Measurements from ENCODE around the gene FAM184B.

Gene FAM184B

GRCh38 chr4:17769406-17770174 is 11.8 kb downstream of the FAM184B start:
- no peak overlapping the region for H2BK5ac ChIP-seq (ENCODE audit: low read length)
- no peak overlapping the region for H4K91ac ChIP-seq (ENCODE audit: low read depth, low read length, poor library complexity)
- no peak overlapping the region for H2BK15ac ChIP-seq (ENCODE audit: low read length)
- H3K14ac ChIP-seq (ENCODE audit: low read length): no peak overlapping the region
- H3K9me3 ChIP-seq (replicated peaks in 1 of 2; ENCODE audit: control insufficient read depth in 2 of 2, insufficient read depth in 1 of 2, low read depth in 1 of 2, low read length in 2 of 2): no peaks in the 10 kb centered on the region
- no peak overlapping the region for H2AFZ ChIP-seq (ENCODE audit: low read length)
- H3K27ac ChIP-seq (replicated peaks; ENCODE audit: low read length): no peak overlapping the region
- no peak overlapping the region for H3K4ac ChIP-seq (ENCODE audit: low read length)
- H2BK120ac ChIP-seq (ENCODE audit: low read depth, low read length): no peak overlapping the region
- H3K79me1 ChIP-seq (ENCODE audit: low read depth, low read length): no peaks in the 10 kb centered on the region
- H3K27me3 ChIP-seq (ENCODE audit: control insufficient read depth in 3 of 3, insufficient read depth in 3 of 3, low read depth in 1 of 3, low read length in 3 of 3): peaks cover 0 to 3% (median 0%) of the 10 kb centered on the region in 3 experiments
- no peak overlapping the region for H2BK12ac ChIP-seq (ENCODE audit: low read length)
- no peak overlapping the region for H3K18ac ChIP-seq (ENCODE audit: low read length)
- DNase-seq (ENCODE audit: low spot score): no peak
- H3K36me3 ChIP-seq (replicated peaks in 1 of 2; ENCODE audit: control insufficient read depth in 2 of 2, insufficient read depth in 2 of 2, low read length in 2 of 2): no peaks in the 10 kb centered on the region
- H3K4me2 ChIP-seq (ENCODE audit: insufficient read depth, low read length, poor library complexity, severe bottlenecking): no peak overlapping the region
- H3K4me3 ChIP-seq (ENCODE audit: low read length in 2 of 2): no peak overlapping the region
- H4K8ac ChIP-seq (ENCODE audit: low read depth, low read length): no peak overlapping the region
- no peak overlapping the region for H3K23ac ChIP-seq (ENCODE audit: low read depth, low read length, poor library complexity)
- WGBS, 2 donors (ENCODE audit: extremely low coverage in 2 of 2, insufficient read length in 2 of 2, insufficient replicate concordance in 1 of 2): no CpG with 5 or more reads among the region's 8 CpGs
- no peaks in the 10 kb centered on the region for H3K4me1 ChIP-seq (ENCODE audit: control insufficient read depth in 2 of 2, insufficient read depth in 1 of 2, low read depth in 1 of 2, low read length in 2 of 2)
- no peak overlapping the region for H3K9ac ChIP-seq (ENCODE audit: low read depth, low read length, poor library complexity)
- H2AK5ac ChIP-seq (ENCODE audit: low read depth, low read length): no peak overlapping the region

DNA sequence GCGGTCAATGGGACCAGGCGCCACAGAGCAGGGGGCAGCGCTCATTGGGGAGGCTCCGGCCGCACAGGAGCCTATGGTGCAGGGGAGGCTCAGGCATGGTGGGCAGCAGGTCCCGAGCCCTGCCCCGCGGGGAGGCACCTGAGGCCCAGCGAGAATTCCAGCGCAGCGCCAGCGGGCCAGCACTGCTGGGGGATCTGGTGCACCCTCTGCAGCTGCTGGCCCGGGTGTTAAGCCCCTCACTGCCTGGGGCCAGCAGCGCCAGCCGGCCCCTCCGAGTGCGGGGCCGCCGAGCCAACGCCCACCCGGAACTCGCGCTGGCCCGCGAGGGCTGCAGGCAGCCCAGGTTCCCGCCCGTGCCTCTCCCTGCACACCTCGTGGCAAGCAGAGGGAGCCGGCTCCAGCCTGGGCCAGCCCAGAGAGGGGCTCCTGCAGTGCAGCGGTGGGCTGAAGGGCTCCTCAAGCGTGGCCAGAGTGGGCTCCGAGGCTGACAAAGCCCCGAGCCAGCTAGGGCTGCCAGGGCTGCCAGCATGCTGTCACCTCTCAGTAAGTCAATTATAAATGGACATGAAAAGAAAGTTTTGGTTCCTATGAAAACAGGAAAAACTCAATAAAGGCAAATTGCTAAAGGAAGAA is 14.5 kb downstream of the FAM184B start:
- no peak overlapping the region for H2BK120ac ChIP-seq (ENCODE audit: low read depth, low read length)
- H3K79me1 ChIP-seq (ENCODE audit: low read depth, low read length): no peaks in the 10 kb centered on the region
- H4K91ac ChIP-seq (ENCODE audit: low read depth, low read length, poor library complexity): no peak overlapping the region
- H3K4me1 ChIP-seq (ENCODE audit: control insufficient read depth in 2 of 2, insufficient read depth in 1 of 2, low read depth in 1 of 2, low read length in 2 of 2): no peaks in the 10 kb centered on the region
- no peak overlapping the region for H3K9ac ChIP-seq (ENCODE audit: low read depth, low read length, poor library complexity)
- H3K4me3 ChIP-seq (ENCODE audit: low read length in 2 of 2): no peak overlapping the region
- no peak overlapping the region for H2AFZ ChIP-seq (ENCODE audit: low read length)
- no peak overlapping the region for H3K18ac ChIP-seq (ENCODE audit: low read length)
- no peak overlapping the region for H4K8ac ChIP-seq (ENCODE audit: low read depth, low read length)
- H2AK5ac ChIP-seq (ENCODE audit: low read depth, low read length): no peak overlapping the region
- H2BK15ac ChIP-seq (ENCODE audit: low read length): no peak overlapping the region
- no peaks in the 10 kb centered on the region for H3K9me3 ChIP-seq (replicated peaks in 1 of 2; ENCODE audit: control insufficient read depth in 2 of 2, insufficient read depth in 1 of 2, low read depth in 1 of 2, low read length in 2 of 2)
- no peak overlapping the region for H2BK12ac ChIP-seq (ENCODE audit: low read length)
- DNase-seq (ENCODE audit: low spot score): no peak
- no peak overlapping the region for H3K4ac ChIP-seq (ENCODE audit: low read length)
- no peaks in the 10 kb centered on the region for H3K36me3 ChIP-seq (replicated peaks in 1 of 2; ENCODE audit: control insufficient read depth in 2 of 2, insufficient read depth in 2 of 2, low read length in 2 of 2)
- no peak overlapping the region for H2BK5ac ChIP-seq (ENCODE audit: low read length)
- H3K27ac ChIP-seq (replicated peaks; ENCODE audit: low read length): no peak overlapping the region
- no peak overlapping the region for H3K14ac ChIP-seq (ENCODE audit: low read length)
- no CpG with 5 or more reads among the region's 33 CpGs for WGBS, 2 donors (ENCODE audit: extremely low coverage in 2 of 2, insufficient read length in 2 of 2, insufficient replicate concordance in 1 of 2)
- H3K23ac ChIP-seq (ENCODE audit: low read depth, low read length, poor library complexity): no peak overlapping the region
- no peak overlapping the region for H3K4me2 ChIP-seq (ENCODE audit: insufficient read depth, low read length, poor library complexity, severe bottlenecking)
- no peaks in the 10 kb centered on the region for H3K27me3 ChIP-seq (ENCODE audit: control insufficient read depth in 3 of 3, insufficient read depth in 3 of 3, low read depth in 1 of 3, low read length in 3 of 3)

- Histone ChIP-seq H3K9me3 (replicated peaks in 1 of 2; ENCODE audit: control insufficient read depth in 2 of 2, insufficient read depth in 1 of 2, low read depth in 1 of 2, low read length in 2 of 2) (no peaks in the 10 kb centered on the region), H4K8ac (ENCODE audit: low read depth, low read length) (no peak overlapping the region), H3K18ac (ENCODE audit: low read length) (no peak overlapping the region), H2BK120ac (ENCODE audit: low read depth, low read length) (no peak overlapping the region), H3K36me3 (replicated peaks in 1 of 2; ENCODE audit: control insufficient read depth in 2 of 2, insufficient read depth in 2 of 2, low read length in 2 of 2) (no peaks in the 10 kb centered on the region), H2BK15ac (ENCODE audit: low read length) (no peak overlapping the region), H2BK12ac (ENCODE audit: low read length) (no peak overlapping the region), H3K23ac (ENCODE audit: low read depth, low read length, poor library complexity) (no peak overlapping the region), H4K91ac (ENCODE audit: low read depth, low read length, poor library complexity) (no peak overlapping the region), H3K4me1 (ENCODE audit: control insufficient read depth in 2 of 2, insufficient read depth in 1 of 2, low read depth in 1 of 2, low read length in 2 of 2) (no peaks in the 10 kb centered on the region), H3K27me3 (ENCODE audit: control insufficient read depth in 3 of 3, insufficient read depth in 3 of 3, low read depth in 1 of 3, low read length in 3 of 3) (no peaks in the 10 kb centered on the region), H3K79me1 (ENCODE audit: low read depth, low read length) (no peaks in the 10 kb centered on the region), H3K27ac (replicated peaks; ENCODE audit: low read length) (no peak overlapping the region), H2BK5ac (ENCODE audit: low read length) (no peak overlapping the region), H2AFZ (ENCODE audit: low read length) (no peak overlapping the region), H3K4me2 (ENCODE audit: insufficient read depth, low read length, poor library complexity, severe bottlenecking) (no peak overlapping the region), H2AK5ac (ENCODE audit: low read depth, low read length) (no peak overlapping the region), H3K4ac (ENCODE audit: low read length) (no peak overlapping the region), H3K14ac (ENCODE audit: low read length) (no peak overlapping the region), H3K4me3 (ENCODE audit: low read length in 2 of 2) (no peak overlapping the region), H3K9ac (ENCODE audit: low read depth, low read length, poor library complexity) (no peak overlapping the region)
- DNase-seq (ENCODE audit: low spot score): no peak
- no CpG with 5 or more reads among the region's 11 CpGs for WGBS, 2 donors (ENCODE audit: extremely low coverage in 2 of 2, insufficient read length in 2 of 2, insufficient replicate concordance in 1 of 2)
These were observed 15.7 kb downstream of the FAM184B start for GRCh38 chr4:17765514-17766286.

GRCh38 chr4:17763931-17764330 is 17.5 kb downstream of the FAM184B start:
- H2BK5ac ChIP-seq (ENCODE audit: low read length): no peak overlapping the region
- no peak overlapping the region for H4K91ac ChIP-seq (ENCODE audit: low read depth, low read length, poor library complexity)
- no peaks in the 10 kb centered on the region for H3K36me3 ChIP-seq (replicated peaks in 1 of 2; ENCODE audit: control insufficient read depth in 2 of 2, insufficient read depth in 2 of 2, low read length in 2 of 2)
- no peak overlapping the region for H3K4me3 ChIP-seq (ENCODE audit: low read length in 2 of 2)
- H2AK5ac ChIP-seq (ENCODE audit: low read depth, low read length): no peak overlapping the region
- no peak overlapping the region for H3K4ac ChIP-seq (ENCODE audit: low read length)
- no peaks in the 10 kb centered on the region for H3K9me3 ChIP-seq (replicated peaks in 1 of 2; ENCODE audit: control insufficient read depth in 2 of 2, insufficient read depth in 1 of 2, low read depth in 1 of 2, low read length in 2 of 2)
- H3K79me1 ChIP-seq (ENCODE audit: low read depth, low read length): no peaks in the 10 kb centered on the region
- no peak overlapping the region for H3K9ac ChIP-seq (ENCODE audit: low read depth, low read length, poor library complexity)
- H3K4me2 ChIP-seq (ENCODE audit: insufficient read depth, low read length, poor library complexity, severe bottlenecking): no peak overlapping the region
- H2BK12ac ChIP-seq (ENCODE audit: low read length): no peak overlapping the region
- no peaks in the 10 kb centered on the region for H3K4me1 ChIP-seq (ENCODE audit: control insufficient read depth in 2 of 2, insufficient read depth in 1 of 2, low read depth in 1 of 2, low read length in 2 of 2)
- WGBS, 2 donors (ENCODE audit: extremely low coverage in 2 of 2, insufficient read length in 2 of 2, insufficient replicate concordance in 1 of 2): no CpG with 5 or more reads among the region's 5 CpGs
- no peak overlapping the region for H2BK15ac ChIP-seq (ENCODE audit: low read length)
- no peak for DNase-seq (ENCODE audit: low spot score)
- no peak overlapping the region for H3K27ac ChIP-seq (replicated peaks; ENCODE audit: low read length)
- H3K23ac ChIP-seq (ENCODE audit: low read depth, low read length, poor library complexity): no peak overlapping the region
- H2BK120ac ChIP-seq (ENCODE audit: low read depth, low read length): no peak overlapping the region
- no peak overlapping the region for H4K8ac ChIP-seq (ENCODE audit: low read depth, low read length)
- H3K27me3 ChIP-seq (ENCODE audit: control insufficient read depth in 3 of 3, insufficient read depth in 3 of 3, low read depth in 1 of 3, low read length in 3 of 3): no peaks in the 10 kb centered on the region
- no peak overlapping the region for H2AFZ ChIP-seq (ENCODE audit: low read length)
- no peak overlapping the region for H3K18ac ChIP-seq (ENCODE audit: low read length)
- H3K14ac ChIP-seq (ENCODE audit: low read length): no peak overlapping the region
